Measurements from ENCODE around the gene KLHL29. TPM values are rescaled to one million over a fixed set of nuclear protein-coding genes. Genes with fewer than 3 reads are reported as not detected.

KLHL29 gene
- total RNA-seq, 4 donors from 2014 or later, result 10.1 to 27.3 (median 15.7) TPM

DNA sequence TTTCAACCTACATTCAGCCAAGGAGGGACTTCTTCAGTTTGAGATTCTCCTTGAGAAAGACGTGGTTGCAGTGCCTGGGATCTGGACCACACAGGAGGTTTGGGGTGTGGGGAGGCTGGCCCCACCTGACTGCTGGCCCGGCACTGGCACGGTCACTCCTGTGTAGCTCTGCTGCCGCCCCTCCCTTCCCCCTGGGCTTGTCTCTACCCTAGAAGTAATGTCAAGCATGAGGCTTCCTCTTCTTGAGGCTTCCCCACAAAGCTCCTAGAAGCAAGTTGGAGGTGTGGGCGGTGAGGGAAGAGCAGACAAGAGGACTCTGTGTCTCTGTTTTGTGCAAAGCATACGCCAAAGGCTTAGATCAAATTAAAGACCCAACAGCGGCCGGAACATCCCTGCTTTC, 8.7 kb downstream of the KLHL29 start:
- DNase-seq (ENCODE audit: low spot score in 2 of 2), result peak in 1 of 2 donors; percentile 81
- no peak overlapping the region for H3K4me3 ChIP-seq (ENCODE audit: low read depth, poor library complexity, severe bottlenecking)
- WGBS, 2 donors, result 65 to 79% methylated on average over 8 of the region's 8 CpGs
- intact Hi-C loops (cut with DNase I; ENCODE audit: low total_unique reads), result no loop called here
- TF ChIP-seq POLR2A (IDR thresholded peaks at IDR 0.05), result no peak
- TF ChIP-seq, protein P1, sequence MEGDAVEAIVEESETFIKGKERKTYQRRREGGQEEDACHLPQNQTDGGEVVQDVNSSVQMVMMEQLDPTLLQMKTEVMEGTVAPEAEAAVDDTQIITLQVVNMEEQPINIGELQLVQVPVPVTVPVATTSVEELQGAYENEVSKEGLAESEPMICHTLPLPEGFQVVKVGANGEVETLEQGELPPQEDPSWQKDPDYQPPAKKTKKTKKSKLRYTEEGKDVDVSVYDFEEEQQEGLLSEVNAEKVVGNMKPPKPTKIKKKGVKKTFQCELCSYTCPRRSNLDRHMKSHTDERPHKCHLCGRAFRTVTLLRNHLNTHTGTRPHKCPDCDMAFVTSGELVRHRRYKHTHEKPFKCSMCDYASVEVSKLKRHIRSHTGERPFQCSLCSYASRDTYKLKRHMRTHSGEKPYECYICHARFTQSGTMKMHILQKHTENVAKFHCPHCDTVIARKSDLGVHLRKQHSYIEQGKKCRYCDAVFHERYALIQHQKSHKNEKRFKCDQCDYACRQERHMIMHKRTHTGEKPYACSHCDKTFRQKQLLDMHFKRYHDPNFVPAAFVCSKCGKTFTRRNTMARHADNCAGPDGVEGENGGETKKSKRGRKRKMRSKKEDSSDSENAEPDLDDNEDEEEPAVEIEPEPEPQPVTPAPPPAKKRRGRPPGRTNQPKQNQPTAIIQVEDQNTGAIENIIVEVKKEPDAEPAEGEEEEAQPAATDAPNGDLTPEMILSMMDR (IDR thresholded peaks at IDR 0.05), result no peak

DNA sequence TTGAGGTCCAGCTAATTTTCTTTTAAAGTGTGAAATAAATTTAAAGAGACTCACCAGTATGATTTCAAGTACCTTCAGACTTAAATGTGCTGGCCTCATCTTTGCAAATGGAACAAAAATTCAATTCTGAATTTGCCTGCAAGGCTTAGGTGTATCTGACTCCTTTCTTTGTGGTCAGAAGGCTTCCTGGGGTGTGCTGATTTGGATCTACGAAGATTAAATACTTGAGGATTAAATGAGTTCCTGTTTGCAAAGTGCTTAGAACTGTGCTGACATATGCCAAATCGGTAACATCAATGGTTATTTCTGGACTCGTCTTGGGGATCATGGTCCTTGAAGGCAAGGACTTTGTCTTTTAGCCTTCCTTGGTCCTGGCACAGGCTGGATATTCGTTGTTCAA, 9.7 kb downstream of the KLHL29 start:
- TF ChIP-seq, protein P1 (IDR thresholded peaks at IDR 0.05), result no peak
- TF ChIP-seq POLR2A (IDR thresholded peaks at IDR 0.05), result no peak
- no peak for DNase-seq (ENCODE audit: low spot score in 2 of 2)
- H3K4me3 ChIP-seq (ENCODE audit: low read depth, poor library complexity, severe bottlenecking), result no peak overlapping the region
- intact Hi-C loops (cut with DNase I; ENCODE audit: low total_unique reads), result no loop called here
- 79 to 89% methylated on average over 4 of the region's 4 CpGs for WGBS, 2 donors

DNA sequence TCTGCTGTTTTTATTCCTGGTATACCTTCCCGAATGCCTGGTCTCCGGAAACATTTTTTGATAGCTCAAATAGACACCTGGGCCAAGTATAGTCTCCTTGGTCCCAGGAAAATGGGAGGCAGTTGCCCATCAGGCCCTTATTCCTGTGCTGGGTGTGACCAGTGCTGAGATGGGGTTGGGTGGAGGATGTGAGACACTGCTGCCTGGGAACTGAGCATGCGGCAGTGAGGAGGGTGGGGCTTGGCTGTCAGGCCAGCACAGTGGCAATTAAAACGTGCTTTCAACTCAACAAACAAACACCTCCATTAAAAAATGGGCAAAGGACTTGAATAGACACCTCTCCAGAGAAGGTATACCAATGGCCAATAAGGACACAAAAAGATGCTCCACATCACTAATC, 12.5 kb downstream of the KLHL29 start:
- 55 to 66% methylated on average over 4 of the region's 4 CpGs for WGBS, 2 donors
- intact Hi-C loops (cut with DNase I; ENCODE audit: low total_unique reads), result no loop called here

DNA sequence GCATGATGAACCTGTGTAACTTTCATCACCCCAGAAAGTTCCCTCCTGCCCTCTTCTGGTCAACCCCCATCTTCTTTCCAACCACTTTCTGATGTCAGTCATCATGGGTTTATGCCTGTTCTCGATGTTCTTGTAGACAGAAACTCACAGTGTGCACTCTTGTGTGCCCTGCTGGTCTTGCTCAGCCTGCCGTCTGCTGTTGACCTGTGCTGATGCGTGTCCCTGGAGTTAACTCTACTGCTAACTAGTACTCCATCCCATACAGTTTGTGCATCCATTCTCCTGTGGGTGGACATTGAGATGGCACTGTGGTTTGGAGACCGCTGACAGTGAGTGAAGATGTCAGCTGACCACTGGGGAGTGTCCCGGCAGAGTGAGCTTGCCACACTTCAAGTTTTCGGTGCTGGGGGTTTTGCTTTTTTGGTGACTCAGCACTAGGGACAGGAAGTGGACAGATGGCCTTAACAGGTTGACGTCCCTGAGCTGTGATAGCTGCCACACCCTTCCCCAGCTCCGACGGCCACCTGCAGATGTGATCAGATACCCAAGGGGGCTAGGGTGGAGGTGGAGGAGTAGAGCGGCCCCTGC, 14.8 kb downstream of the KLHL29 start:
- 87 to 88% methylated on average over 10 of the region's 10 CpGs for WGBS, 2 donors
- intact Hi-C loops (cut with DNase I; ENCODE audit: low total_unique reads), result no loop called here

More for the DNA sequence above, 12.5 kb downstream of the KLHL29 start:
- peak in 1 of 2 donors; percentile 74 for DNase-seq (ENCODE audit: low spot score in 2 of 2)
- TF ChIP-seq POLR2A (IDR thresholded peaks at IDR 0.05), result no peak
- H3K4me3 ChIP-seq (ENCODE audit: low read depth, poor library complexity, severe bottlenecking), result no peak overlapping the region

DNA sequence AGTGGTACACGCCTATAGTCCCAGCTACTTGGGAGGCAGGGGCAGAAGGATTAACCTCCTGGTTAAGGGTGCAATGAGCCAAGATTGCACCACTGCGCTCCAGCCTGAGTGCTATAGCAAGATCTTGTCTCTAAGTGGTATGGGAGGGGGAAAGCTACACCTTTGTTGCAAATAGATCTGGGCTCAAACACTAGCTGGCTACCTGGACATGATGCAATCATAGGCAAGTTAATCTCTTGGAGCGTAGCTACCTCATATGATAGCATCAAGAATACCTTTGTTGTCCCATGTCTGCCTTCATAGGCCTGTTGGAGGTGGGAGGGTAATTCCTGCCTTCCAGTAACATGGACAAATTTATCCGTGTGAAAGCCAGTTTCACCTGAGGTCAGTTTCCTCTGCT, 15.7 kb downstream of the KLHL29 start:
- no peak overlapping the region for H3K4me3 ChIP-seq (ENCODE audit: low read depth, poor library complexity, severe bottlenecking)
- WGBS, 2 donors, result 82 to 94% methylated on average over 4 of the region's 4 CpGs
- intact Hi-C loops (cut with DNase I; ENCODE audit: low total_unique reads), result no loop called here
- no peak for TF ChIP-seq POLR2A (IDR thresholded peaks at IDR 0.05)
- TF ChIP-seq, protein P1 (IDR thresholded peaks at IDR 0.05), result no peak
- peak in 1 of 2 donors; percentile 32 for DNase-seq (ENCODE audit: low spot score in 2 of 2)

More for the DNA sequence above, 14.8 kb downstream of the KLHL29 start:
- TF ChIP-seq, protein P1 (IDR thresholded peaks at IDR 0.05), result no peak
- no peak for TF ChIP-seq POLR2A (IDR thresholded peaks at IDR 0.05)
- DNase-seq (ENCODE audit: low spot score in 2 of 2), result peak in 1 of 2 donors; percentile 78
- H3K4me3 ChIP-seq (ENCODE audit: low read depth, poor library complexity, severe bottlenecking), result no peak overlapping the region

DNA sequence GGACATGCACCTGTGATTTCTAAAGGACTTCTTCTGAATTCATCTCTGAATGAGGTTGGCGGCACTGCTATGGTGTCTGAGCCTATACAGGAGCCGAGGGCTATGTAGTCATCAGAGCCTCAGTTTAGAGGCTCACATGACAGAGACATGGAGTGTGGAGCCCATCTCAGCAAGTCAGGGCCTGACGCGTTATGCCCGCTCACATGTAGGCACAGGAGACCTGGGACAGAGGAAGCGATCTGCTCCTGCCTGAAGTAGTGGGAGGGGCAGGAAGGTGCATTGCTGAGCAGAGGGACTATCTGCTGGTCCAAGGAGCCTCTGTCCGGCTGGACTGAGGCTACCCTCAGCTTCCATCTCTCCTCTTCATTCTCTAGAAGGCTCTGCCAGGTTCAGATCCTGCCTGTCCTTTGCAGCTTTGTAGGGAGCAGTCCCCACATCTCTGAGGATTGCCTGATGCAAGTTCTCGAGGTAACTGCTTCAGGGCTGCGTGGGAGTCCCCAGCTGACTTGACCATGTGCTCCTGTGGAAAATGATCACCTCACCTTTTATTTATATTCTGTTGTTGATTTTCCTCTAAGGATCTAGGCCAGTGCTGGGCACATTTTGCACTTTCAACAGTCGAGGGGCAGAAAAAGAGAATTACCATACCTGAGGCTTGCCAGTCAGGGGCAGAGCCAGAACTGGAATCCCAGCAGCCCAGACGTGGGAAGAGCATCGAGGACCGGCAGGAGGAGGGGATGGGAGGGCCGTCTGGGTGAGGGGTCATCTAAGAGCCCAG, 16.6 kb downstream of the KLHL29 start:
- intact Hi-C loops (cut with DNase I; ENCODE audit: low total_unique reads), result no loop called here
- 67 to 69% methylated on average over 14 of the region's 14 CpGs for WGBS, 2 donors
- TF ChIP-seq, protein P1 (IDR thresholded peaks at IDR 0.05), result no peak
- no peak for TF ChIP-seq POLR2A (IDR thresholded peaks at IDR 0.05)
- H3K4me3 ChIP-seq (ENCODE audit: low read depth, poor library complexity, severe bottlenecking), result no peak overlapping the region
- DNase-seq (ENCODE audit: low spot score in 2 of 2), result peak; percentile 65 to 87
